ENCODE measurements around the gene ASPSCR1. TPM values are rescaled to one million over a fixed set of nuclear protein-coding genes. Genes with fewer than 3 reads are reported as not detected.

The ASPSCR1 gene
- total RNA-seq, 4 donors from 2014 or later: 11.7 to 24.4 (median 18.6) TPM

DNA sequence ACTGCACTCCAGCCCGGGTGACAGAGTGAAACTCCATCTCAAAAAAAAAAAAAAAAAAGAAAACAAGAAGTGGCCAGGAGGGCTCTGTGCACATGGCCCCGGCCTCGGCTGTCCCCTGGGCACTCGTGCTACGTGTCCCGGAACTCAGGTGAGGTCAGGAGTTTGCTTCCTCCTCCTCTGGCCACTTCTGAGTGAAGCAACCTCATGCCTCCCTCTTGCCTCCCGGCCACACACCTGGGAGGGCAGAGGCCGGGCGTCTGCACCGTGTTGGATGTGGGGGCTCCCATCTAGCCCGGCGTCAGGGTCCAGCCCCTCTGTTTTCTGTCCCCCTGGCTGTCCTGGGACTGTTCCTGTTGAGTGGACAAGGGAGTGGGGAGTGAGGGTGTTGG lies 22.2 kb downstream of the ASPSCR1 start:
- no peak for ATAC-seq
- H3K27me3 ChIP-seq: no peaks in the 10 kb centered on the region
- no peak for TF ChIP-seq EP300 (IDR thresholded peaks at IDR 0.05)
- no peak for TF ChIP-seq POLR2AphosphoS5 (IDR thresholded peaks at IDR 0.05)
- TF ChIP-seq POLR2A (IDR thresholded peaks at IDR 0.05): no peak
- TF ChIP-seq, protein P1, sequence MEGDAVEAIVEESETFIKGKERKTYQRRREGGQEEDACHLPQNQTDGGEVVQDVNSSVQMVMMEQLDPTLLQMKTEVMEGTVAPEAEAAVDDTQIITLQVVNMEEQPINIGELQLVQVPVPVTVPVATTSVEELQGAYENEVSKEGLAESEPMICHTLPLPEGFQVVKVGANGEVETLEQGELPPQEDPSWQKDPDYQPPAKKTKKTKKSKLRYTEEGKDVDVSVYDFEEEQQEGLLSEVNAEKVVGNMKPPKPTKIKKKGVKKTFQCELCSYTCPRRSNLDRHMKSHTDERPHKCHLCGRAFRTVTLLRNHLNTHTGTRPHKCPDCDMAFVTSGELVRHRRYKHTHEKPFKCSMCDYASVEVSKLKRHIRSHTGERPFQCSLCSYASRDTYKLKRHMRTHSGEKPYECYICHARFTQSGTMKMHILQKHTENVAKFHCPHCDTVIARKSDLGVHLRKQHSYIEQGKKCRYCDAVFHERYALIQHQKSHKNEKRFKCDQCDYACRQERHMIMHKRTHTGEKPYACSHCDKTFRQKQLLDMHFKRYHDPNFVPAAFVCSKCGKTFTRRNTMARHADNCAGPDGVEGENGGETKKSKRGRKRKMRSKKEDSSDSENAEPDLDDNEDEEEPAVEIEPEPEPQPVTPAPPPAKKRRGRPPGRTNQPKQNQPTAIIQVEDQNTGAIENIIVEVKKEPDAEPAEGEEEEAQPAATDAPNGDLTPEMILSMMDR (IDR thresholded peaks at IDR 0.05): no peak
- H3K9me3 ChIP-seq: no peaks in the 10 kb centered on the region
- WGBS, 2 donors (ENCODE audit: low coverage in 1 of 2): 73 to 89% methylated on average over 3 to 8 of the region's 12 CpGs
- H3K4me1 ChIP-seq: peaks cover 0 to 23% (median 17%) of the 10 kb centered on the region in 3 donors
- peaks cover 0 to 38% of the 10 kb centered on the region in 2 donors for H3K36me3 ChIP-seq
- no peak overlapping the region for H3K27ac ChIP-seq
- no peak overlapping the region for H3K4me3 ChIP-seq

DNA sequence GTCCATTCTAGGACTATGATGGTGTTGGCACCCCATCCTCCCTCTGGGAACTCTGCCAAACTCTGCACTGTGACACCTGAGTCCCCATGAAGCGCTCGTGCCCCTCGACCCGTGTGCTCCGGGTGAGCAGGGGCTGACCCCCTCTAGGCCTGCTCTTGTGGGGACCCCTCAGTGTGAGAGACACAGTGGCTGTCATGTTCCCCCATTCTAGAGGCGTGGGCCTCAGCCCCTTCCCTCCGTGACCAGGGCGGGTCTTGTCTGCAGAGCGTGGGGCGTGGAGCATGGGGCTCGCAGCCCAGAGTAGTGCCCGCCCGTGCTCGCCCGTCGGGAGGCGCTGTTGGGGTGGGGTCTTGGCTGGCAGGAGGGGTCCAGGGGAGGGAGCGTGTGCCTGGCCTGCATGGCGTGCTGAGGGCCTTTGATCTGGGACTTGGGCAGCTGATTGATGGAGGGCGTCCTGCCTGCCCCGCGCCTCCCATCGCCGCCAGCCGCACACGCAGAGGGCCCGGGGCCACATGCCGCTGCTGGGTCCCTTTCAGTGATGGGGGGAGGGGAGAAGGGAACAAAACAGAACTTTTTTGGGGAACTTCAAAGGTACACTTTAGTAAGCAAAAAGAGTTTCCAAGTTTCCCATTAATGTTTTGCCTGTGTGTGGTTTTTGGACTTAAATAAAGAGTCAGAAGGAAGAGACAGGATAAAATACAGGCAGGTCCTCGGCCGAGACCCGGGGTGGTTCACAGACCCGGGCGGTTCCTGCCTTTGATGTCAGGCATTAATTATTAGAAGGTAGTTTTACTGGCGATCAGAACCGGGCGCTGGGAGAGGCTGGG lies 22.8 kb downstream of the ASPSCR1 start:
- no peaks in the 10 kb centered on the region for H3K9me3 ChIP-seq
- ATAC-seq: no peak
- H3K4me1 ChIP-seq: peaks cover 0 to 27% (median 17%) of the 10 kb centered on the region in 3 donors
- WGBS, 2 donors (ENCODE audit: low coverage in 1 of 2): 80 to 89% methylated on average over 3 to 8 of the region's 36 CpGs
- TF ChIP-seq POLR2AphosphoS5 (IDR thresholded peaks at IDR 0.05) (no peak), POLR2A (IDR thresholded peaks at IDR 0.05) (no peak), EP300 (IDR thresholded peaks at IDR 0.05) (no peak)
- TF ChIP-seq, protein P1 (IDR thresholded peaks at IDR 0.05): no peak
- peaks cover 0 to 32% of the 10 kb centered on the region in 2 donors for H3K36me3 ChIP-seq
- no peaks in the 10 kb centered on the region for H3K27me3 ChIP-seq
- H3K4me3 ChIP-seq: no peak overlapping the region
- H3K27ac ChIP-seq: no peak overlapping the region

DNA sequence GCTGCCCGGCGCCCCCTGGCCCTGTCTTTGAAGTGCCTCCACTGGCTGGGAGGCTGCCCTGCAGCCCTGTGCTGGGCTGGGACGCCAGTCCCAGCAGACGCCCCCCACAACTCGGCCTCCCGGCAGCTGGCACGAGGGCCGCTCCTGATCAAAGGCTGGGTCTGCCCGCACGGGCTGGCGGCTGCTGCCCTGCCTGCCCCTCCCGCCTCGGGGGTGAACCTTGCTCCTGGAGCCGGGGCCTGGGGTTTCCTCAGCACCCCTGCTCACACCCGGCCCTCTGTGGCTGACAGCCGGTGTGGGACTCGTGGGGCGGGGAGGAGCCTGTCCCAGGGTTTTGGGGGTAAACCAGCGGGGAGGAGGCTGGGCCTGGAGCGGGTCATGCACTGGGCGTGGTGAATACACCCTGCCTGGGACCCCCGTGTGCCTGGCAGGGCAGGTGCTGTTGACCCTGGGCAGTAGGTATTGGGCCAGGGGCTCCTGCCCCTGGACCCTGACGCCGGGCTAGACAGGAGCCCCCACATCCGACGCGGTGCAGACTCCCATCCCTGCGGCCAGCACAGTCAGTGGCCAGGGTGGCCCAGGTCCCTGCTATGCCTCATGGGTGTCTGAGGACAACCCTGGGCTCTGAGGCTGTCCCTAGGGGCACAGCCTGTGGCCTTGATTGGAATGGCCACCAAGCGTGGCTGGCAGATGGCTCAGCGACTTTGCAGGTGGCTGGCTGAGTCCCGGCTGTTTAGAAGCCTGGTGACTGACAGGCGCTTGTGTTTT lies 23.6 kb downstream of the ASPSCR1 start:
- TF ChIP-seq POLR2A (IDR thresholded peaks at IDR 0.05) (no peak), POLR2AphosphoS5 (IDR thresholded peaks at IDR 0.05) (no peak), EP300 (IDR thresholded peaks at IDR 0.05) (no peak)
- TF ChIP-seq, protein P1 (IDR thresholded peaks at IDR 0.05): no peak
- H3K27me3 ChIP-seq: no peaks in the 10 kb centered on the region
- no peak overlapping the region for H3K27ac ChIP-seq
- ATAC-seq: no peak
- no peak overlapping the region for H3K4me3 ChIP-seq
- H3K9me3 ChIP-seq: no peaks in the 10 kb centered on the region
- peaks cover 0 to 35% (median 17%) of the 10 kb centered on the region in 3 donors for H3K4me1 ChIP-seq
- peaks cover 0 to 25% of the 10 kb centered on the region in 2 donors for H3K36me3 ChIP-seq
- WGBS, 2 donors (ENCODE audit: low coverage in 1 of 2): no CpG with 5 or more reads among the region's 32 CpGs

DNA sequence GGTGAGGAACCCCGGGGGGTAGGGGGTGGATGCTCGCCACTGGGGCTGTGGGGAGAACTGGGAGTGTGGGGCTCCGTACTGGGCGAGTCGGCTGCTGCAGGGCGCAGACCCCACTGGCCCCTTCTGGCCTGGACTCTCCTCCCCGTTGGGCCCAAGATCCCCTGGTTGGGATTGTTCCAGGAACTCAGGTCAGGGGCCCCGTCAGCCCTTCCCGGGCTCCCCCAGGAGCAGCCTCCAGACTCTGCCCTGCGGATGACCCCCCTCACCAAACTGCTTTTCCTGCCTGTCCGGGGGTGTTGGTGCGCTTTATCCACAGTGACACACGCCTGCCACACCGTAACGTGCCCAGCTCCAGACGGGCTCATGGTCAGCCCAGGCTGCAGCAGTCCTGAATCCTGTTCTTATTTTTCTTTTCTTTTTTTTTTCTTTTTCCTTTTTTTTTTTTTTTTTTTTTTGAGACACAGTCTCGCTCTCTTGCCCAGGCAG lies 24.2 kb downstream of the ASPSCR1 start:
- Histone ChIP-seq H3K4me3 (no peak overlapping the region), H3K27ac (no peak overlapping the region), H3K36me3 (peaks cover 0 to 18% of the 10 kb centered on the region in 2 donors), H3K9me3 (no peaks in the 10 kb centered on the region), H3K4me1 (peaks cover 0 to 41% (median 19%) of the 10 kb centered on the region in 3 donors), H3K27me3 (no peaks in the 10 kb centered on the region)
- TF ChIP-seq, protein P1 (IDR thresholded peaks at IDR 0.05): no peak
- TF ChIP-seq EP300 (IDR thresholded peaks at IDR 0.05) (no peak), POLR2A (IDR thresholded peaks at IDR 0.05) (no peak), POLR2AphosphoS5 (IDR thresholded peaks at IDR 0.05) (no peak)
- ATAC-seq: no peak
- 81 to 84% methylated on average over 3 to 5 of the region's 17 CpGs for WGBS, 2 donors (ENCODE audit: low coverage in 1 of 2)

Data from gastroesophageal sphincter (tissue), 4 donors.